Esophagus (tissue), 2 donors: ENCODE data around the gene PITRM1. TPM values are rescaled to one million over a fixed set of nuclear protein-coding genes. Genes with fewer than 3 reads are reported as not detected.
"Not testable (repeated sequence)": the region's sequence is repeated elsewhere in the genome, so short reads cannot be mapped to it uniquely, and the experiment has no call there.

Experiments used
- H3K27ac ChIP-seq, 2 donors: one replicate each; pipeline ENCODE4 v1.5.1; 2013; ENCODE audit warnings: low read depth in 2 of 2, mild to moderate bottlenecking in 2 of 2, inconsistent platforms in 1 of 2, low read length in 1 of 2, moderate library complexity in 1 of 2
- H3K27me3 ChIP-seq, 2 donors: one replicate each; pipeline ENCODE4 v1.6.1; 2013; ENCODE audit warnings: low read length in 2 of 2, control low read depth in 1 of 2, mild to moderate bottlenecking in 1 of 2; ENCODE audit not compliant: insufficient read depth in 2 of 2, control insufficient read depth in 1 of 2
- H3K36me3 ChIP-seq, 2 donors: one replicate each; pipeline ENCODE4 v1.6.1; 2013; ENCODE audit warnings: low read length in 1 of 2; ENCODE audit not compliant: control insufficient read depth in 2 of 2, insufficient read depth in 2 of 2
- H3K4me1 ChIP-seq, 2 donors: one replicate each; pipeline ENCODE4 v1.6.1; 2013; ENCODE audit warnings: low read length in 1 of 2; ENCODE audit not compliant: control insufficient read depth in 2 of 2, insufficient read depth in 2 of 2
- H3K4me3 ChIP-seq, 2 donors: one replicate each; pipeline ENCODE4 v1.5.1; 2013; ENCODE audit warnings: low read length in 2 of 2, mild to moderate bottlenecking in 2 of 2, low read depth in 1 of 2, moderate library complexity in 1 of 2
- H3K9me3 ChIP-seq, 2 donors: one replicate each; pipeline ENCODE4 v1.6.1; 2013; ENCODE audit warnings: mild to moderate bottlenecking in 2 of 2, low read depth in 1 of 2, low read length in 1 of 2, moderate library complexity in 1 of 2; ENCODE audit not compliant: control insufficient read depth in 2 of 2, insufficient read depth in 1 of 2
- WGBS, 2 donors: extraction: QIAGEN DNeasy Blood & Tissue Kit; methylation state at CpG; one replicate each; pipeline ENCODE4 v1.1.7; 2013; 5-methylcytosine and 5-hydroxymethylcytosine counted together
- polyA plus RNA-seq, 2 donors: library from polyadenylated mRNA; stranded (reverse); fragments of 200-250 nt; gene quantifications; one replicate each; pipeline ENCODE4 v1.2.3, GENCODE V29; 2013
- donor health status: healthy with polysubstance abuse.
- donor health status: Bipolar disorder and iron deficiency.

PITRM1 gene
- polyA plus RNA-seq, 2 donors: 41.8 to 53.0 TPM

DNA sequence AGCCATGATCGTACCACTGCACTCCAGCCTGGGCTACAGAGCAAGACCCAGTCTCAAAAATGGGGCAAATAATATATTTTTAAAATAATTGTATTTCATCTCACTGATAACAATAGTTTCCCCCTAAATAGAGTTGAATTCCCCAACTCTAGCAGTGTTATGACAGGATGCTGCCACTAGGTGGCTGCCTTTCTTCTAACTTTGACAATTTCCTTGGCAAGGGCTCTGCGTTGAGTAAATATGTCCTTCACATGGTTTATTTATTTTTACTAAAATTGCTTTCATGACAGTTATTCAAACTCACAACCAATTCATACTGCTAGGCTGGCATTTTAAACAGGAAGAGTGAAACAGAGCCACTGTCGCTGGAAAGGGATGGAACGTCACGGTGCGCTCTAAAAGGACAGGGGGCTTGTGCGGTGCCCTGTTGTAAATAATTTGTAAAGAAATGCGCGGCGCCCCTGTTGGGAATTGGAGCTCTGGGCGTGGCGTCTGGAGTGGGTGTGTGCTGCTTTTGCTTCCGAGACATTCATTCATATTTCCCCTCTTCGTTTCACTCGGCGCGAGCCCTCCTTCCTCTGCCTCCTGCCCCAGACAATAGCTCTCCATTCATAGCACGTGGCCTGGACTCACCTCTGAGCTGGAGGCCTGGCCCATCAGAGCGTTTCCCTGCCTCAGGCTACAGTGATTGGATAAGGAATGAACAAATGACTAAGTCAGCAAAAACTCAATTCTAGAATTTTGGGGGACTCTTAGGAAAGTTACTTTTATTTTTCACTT lies 20.5 kb upstream of the PITRM1 start:
- peaks cover 0 to 6% of the 10 kb centered on the region in 2 donors for H3K4me1 ChIP-seq
- H3K9me3 ChIP-seq: peaks cover 0 to 2% of the 10 kb centered on the region in 2 donors
- H3K27me3 ChIP-seq: no peaks in the 10 kb centered on the region
- 14 to 18% methylated on average over 19 of the region's 19 CpGs for WGBS, 2 donors
- peak overlapping the region in 1 of 2 donors; percentile 28 for H3K4me3 ChIP-seq
- H3K27ac ChIP-seq: no peak overlapping the region
- no peaks in the 10 kb centered on the region for H3K36me3 ChIP-seq

GRCh38 chr10:3190817-3191216 lies 18.2 kb upstream of the PITRM1 start:
- no peaks in the 10 kb centered on the region for H3K36me3 ChIP-seq
- H3K4me3 ChIP-seq: no peak overlapping the region
- H3K4me1 ChIP-seq: peaks cover 0 to 3% of the 10 kb centered on the region in 2 donors
- H3K27me3 ChIP-seq: no peaks in the 10 kb centered on the region
- no peak overlapping the region for H3K27ac ChIP-seq
- 88 to 95% methylated on average over 3 of the region's 3 CpGs for WGBS, 2 donors
- peaks cover 0 to 2% of the 10 kb centered on the region in 2 donors for H3K9me3 ChIP-seq

DNA sequence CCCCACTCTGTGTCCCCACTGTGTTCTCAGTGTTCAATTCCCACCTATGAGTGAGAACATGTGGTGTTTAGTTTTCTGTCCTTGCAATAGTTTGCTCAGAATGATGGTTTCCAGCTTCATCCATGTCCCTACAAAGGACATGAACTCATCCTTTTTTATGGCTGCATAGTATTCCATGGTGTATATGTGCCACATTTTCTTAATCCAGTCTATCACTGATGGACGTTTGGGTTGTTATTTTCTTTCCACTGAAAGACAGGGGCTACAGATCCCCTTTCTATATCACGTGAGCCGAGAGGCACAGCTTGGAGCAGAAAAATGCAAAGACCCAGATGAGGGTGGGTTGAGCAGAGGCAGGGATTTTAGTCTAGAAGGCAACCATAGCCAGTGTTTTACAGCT lies 14.6 kb upstream of the PITRM1 start:
- not testable (repeated sequence) for H3K4me1 ChIP-seq, H3K9me3 ChIP-seq, H3K27me3 ChIP-seq, H3K36me3 ChIP-seq, H3K27ac ChIP-seq, H3K4me3 ChIP-seq
- 81 to 85% methylated on average over 3 of the region's 3 CpGs for WGBS, 2 donors

GRCh38 chr10:3186368-3186767 lies 13.8 kb upstream of the PITRM1 start:
- Histone ChIP-seq H3K27me3 (no peaks in the 10 kb centered on the region), H3K27ac (no peak overlapping the region), H3K9me3 (peaks cover 2% of the 10 kb centered on the region in 2 donors), H3K4me1 (no peaks in the 10 kb centered on the region), H3K36me3 (no peaks in the 10 kb centered on the region), H3K4me3 (no peak overlapping the region)
- WGBS, 2 donors: 73 to 75% methylated on average over 6 of the region's 6 CpGs

GRCh38 chr10:3185386-3185785 lies 12.8 kb upstream of the PITRM1 start:
- Histone ChIP-seq H3K27me3 (no peaks in the 10 kb centered on the region), H3K9me3 (peaks cover 0 to 2% of the 10 kb centered on the region in 2 donors), H3K27ac (no peak overlapping the region), H3K4me1 (no peaks in the 10 kb centered on the region), H3K36me3 (no peaks in the 10 kb centered on the region), H3K4me3 (no peak overlapping the region)
- 87 to 90% methylated on average over 6 of the region's 6 CpGs for WGBS, 2 donors

- peaks cover 0 to under 1% of the 10 kb centered on the region in 2 donors for H3K9me3 ChIP-seq
- H3K4me1 ChIP-seq: no peaks in the 10 kb centered on the region
- H3K4me3 ChIP-seq: no peak overlapping the region
- no peaks in the 10 kb centered on the region for H3K36me3 ChIP-seq
- H3K27me3 ChIP-seq: peaks cover 0 to 2% of the 10 kb centered on the region in 2 donors
- WGBS, 2 donors: 90% methylated on average over 6 of the region's 6 CpGs
- H3K27ac ChIP-seq: no peak overlapping the region
Measured at GRCh38 chr10:3180355-3181025, 7.9 kb upstream of the PITRM1 start.

DNA sequence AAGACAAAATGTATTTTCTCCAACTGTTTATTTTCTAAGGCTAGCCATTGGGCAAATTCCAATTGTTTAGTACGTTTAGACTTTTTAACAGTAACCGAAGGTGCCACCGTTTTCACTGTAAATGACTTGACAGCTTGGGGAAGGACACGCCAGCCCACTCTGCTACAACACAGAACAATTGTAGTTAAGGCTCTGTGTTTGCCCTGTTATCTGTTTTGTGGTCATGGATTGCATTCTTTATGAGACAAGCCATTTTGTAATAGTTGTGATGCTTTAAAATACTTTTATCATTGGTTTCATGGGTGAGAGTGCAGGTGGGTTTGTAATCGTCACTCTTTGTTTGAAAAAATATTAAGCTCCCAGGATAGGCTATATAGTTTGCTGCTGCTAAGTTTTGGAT lies 6.6 kb upstream of the PITRM1 start:
- Histone ChIP-seq H3K27me3 (peaks cover 0 to 2% of the 10 kb centered on the region in 2 donors), H3K4me1 (no peaks in the 10 kb centered on the region), H3K27ac (no peak overlapping the region), H3K9me3 (no peaks in the 10 kb centered on the region), H3K4me3 (no peak overlapping the region), H3K36me3 (no peaks in the 10 kb centered on the region)
- WGBS, 2 donors: 82 to 83% methylated on average over 5 of the region's 5 CpGs

DNA sequence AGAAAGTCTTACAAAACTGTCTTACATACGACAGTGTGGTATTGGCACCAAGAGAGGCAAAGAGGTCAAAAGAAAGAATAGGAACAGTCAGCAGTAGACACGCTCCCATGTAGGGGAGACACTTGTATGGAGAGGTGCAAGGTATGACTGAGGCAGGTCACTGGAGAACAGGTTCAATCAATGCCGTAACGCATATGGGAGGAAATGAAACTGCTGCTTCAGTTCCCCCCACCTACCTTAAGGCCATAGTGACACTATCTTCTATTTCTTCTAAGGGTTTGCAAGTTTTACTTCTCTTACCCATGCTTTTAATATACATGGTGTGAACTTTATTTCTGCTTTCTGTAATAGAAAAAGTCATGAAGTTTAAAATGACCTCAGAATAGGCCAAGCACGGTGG lies 5.5 kb upstream of the PITRM1 start:
- Histone ChIP-seq H3K27ac (no peak overlapping the region), H3K36me3 (no peaks in the 10 kb centered on the region), H3K4me1 (no peaks in the 10 kb centered on the region), H3K9me3 (no peaks in the 10 kb centered on the region), H3K27me3 (peaks cover 0 to 2% of the 10 kb centered on the region in 2 donors), H3K4me3 (no peak overlapping the region)
- WGBS, 2 donors: 87 to 90% methylated on average over 5 of the region's 5 CpGs

DNA sequence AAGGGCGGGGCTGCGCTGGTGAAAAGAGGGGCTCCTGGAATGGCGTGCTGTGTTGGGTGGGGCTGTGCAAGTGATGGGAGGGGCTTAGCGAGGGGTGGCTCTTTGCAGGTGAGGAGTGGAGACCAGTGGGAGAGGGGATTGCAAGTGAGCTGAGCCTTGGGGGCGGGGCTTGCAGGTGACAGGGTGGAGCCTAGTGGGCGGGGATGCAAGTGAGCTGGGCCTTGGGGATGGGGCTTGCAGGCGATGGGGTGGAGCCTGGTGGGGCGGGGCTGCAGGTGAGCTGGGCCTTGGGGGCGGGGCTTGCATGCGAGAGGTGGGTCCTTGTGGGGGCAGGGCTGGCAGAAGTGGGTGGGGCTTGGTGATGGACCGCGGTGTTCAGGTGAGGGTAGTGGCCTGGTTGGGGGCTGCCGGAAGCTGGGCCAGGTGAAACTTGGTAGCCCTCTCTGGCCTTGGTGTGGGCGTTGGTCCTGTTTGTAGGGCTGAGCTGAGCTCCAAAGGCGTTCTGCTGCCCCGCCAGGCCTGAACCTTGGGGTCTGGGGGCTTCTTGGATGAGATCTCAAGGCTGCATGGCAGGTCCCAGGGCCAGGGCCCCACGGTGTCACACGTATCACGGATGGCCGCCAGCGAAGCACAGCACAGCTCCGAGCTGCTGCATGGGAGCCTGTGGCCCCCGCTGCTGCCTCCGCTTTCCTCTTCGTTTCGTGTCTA lies 743 bp upstream of the PITRM1 start:
- Histone ChIP-seq H3K9me3 (no peaks in the 10 kb centered on the region), H3K4me1 (no peaks in the 10 kb centered on the region), H3K27ac (peak overlapping the region; percentile 63 to 85), H3K4me3 (peak overlapping the region; percentile 44 to 49), H3K36me3 (peaks cover 10 to 11% of the 10 kb centered on the region in 2 donors), H3K27me3 (peaks cover 0 to 2% of the 10 kb centered on the region in 2 donors)
- WGBS, 2 donors: 45 to 49% methylated on average over 25 to 26 of the region's 26 CpGs
